WI38 (cell line): ENCODE results near the gene SPTB.

Source experiments
- H3K4me3 ChIP-seq: 2 replicates; pipeline ENCODE4 v1.5.1; 2011; ENCODE audit warnings: low read depth, mild to moderate bottlenecking, control low read depth, low read length
- TF ChIP-seq, protein P1 (sequence below): IDR thresholded peaks from 2 replicates; pipeline ENCODE4 v1.5.1; 2012; ENCODE audit warnings: low read depth, mild to moderate bottlenecking, control low read depth, low read length

SPTB gene

DNA sequence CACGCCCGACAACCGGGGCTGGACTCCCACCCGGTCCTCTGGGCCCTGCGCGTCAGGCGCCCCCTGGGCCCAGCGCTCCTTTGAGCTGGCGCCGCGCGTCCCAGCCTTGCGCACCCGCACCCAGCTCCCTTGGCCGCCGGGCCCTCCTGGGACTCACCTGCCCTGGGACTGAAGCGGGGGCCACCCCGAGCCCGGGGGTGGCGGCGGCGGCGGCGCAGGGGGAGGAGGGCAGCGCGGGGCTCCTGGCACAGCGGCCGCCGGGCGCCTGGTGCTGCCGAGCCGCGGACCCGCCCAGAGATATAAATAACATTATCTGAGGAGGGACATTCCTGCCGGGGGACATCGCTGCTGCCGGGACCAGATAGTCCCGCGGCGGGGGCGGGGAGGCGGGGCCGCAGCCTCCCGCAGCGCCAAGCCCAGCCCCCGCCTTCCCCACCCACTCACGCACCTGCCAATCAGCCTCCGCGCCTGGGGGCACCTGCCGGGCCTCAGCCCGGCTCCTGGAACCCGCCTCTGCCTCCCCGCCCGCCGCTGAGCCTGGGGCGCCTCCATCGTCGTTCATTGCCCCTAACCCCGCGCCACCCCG, at the start of gene SPTB:
SPTB (minus strand) TSS at position 273 of the 586 bp plus-strand sequence. CDS start 56,813 bp downstream, outside the sequence.
- H3K4me3 ChIP-seq: peak within 1 kb of the TSS; percentile 39
- TF ChIP-seq, protein P1, sequence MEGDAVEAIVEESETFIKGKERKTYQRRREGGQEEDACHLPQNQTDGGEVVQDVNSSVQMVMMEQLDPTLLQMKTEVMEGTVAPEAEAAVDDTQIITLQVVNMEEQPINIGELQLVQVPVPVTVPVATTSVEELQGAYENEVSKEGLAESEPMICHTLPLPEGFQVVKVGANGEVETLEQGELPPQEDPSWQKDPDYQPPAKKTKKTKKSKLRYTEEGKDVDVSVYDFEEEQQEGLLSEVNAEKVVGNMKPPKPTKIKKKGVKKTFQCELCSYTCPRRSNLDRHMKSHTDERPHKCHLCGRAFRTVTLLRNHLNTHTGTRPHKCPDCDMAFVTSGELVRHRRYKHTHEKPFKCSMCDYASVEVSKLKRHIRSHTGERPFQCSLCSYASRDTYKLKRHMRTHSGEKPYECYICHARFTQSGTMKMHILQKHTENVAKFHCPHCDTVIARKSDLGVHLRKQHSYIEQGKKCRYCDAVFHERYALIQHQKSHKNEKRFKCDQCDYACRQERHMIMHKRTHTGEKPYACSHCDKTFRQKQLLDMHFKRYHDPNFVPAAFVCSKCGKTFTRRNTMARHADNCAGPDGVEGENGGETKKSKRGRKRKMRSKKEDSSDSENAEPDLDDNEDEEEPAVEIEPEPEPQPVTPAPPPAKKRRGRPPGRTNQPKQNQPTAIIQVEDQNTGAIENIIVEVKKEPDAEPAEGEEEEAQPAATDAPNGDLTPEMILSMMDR: no peak

- H3K4me3 ChIP-seq: no peak overlapping the region
- TF ChIP-seq, protein P1: no peak
Measured at GRCh38 chr14:64929014-64929359, 49.3 kb upstream of the SPTB start.

DNA sequence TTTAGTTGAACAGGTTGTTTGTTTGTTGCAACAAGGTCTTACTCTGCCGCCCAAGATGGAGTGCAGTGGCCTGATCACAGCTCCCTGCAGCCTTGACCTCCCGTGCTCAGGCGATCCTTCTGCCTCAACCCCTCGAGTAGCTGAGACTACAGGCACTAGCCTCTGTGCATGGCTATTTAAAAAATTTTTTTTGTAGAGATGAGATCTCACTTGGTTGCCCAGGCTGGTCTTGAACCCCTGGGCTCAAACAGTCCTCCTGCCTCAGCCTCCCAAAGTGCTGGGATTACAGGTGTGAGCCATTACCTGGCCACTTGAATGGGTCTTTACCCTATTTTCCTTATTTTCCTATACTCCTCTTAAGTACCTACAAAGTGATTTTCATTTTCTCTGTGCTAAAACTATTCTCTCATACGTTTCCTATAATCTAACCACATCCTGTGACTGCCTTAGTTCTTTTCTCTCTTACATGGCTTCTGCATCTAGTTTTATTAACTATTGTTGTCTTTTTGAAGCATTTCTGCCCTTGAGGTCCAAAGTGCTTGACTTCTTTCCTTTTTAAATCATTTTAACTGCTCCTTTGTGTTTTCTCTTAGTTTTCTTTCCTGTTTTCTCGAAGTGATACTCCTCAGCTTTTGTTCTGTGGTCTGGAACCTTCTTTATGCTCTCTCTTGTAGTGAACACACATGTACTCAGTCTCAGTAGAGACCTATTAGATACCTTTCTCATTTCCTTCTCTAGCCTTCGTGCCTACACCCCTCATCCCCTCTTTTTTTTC, 48.7 kb upstream of the SPTB start:
- no peak overlapping the region for H3K4me3 ChIP-seq
- TF ChIP-seq, protein P1: no peak

DNA sequence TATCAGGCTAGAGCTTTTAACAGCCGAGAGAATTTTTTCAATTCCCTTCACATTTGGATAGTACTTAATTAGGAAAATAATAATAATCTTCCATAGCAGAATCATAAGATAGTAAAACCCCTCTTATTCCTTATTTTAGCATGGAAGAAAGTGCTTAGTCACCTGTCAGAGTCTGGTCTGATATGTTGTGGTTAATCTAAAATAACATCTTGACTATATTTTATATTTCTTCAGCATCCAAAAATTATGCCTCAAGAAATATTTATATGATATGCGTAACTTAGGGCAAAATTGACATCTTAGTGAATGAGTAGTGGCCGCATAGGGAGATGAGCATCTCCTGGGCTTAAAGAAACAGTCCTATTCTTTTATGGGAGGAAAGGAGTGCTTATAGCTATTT, 47.3 kb upstream of the SPTB start:
- TF ChIP-seq, protein P1: no peak

GRCh38 chr14:64926398-64926995, 46.8 kb upstream of the SPTB start:
- no peak overlapping the region for H3K4me3 ChIP-seq
- TF ChIP-seq, protein P1: no peak

More for the DNA sequence above, 47.3 kb upstream of the SPTB start:
- H3K4me3 ChIP-seq: no peak overlapping the region

DNA sequence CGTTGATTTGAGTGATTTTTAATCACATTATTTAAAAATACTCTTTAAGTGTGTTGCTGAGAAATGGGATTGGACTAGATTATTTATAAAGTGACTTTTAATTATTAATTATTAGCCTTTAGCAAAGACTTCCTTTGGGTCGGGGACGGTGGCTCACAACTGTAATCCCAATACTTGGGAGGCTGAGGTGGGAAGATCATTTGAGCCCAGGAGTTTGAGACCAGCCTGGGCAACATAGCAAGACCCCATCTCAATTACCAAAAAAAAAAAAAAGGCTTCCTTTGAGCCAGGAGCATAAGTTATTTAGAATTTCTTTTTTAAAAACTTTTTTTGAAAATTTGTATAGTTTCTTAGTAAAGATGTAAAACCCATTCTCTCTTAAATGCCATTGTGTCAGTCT, 43.3 kb upstream of the SPTB start:
- TF ChIP-seq, protein P1: no peak
- H3K4me3 ChIP-seq: no peak overlapping the region

DNA sequence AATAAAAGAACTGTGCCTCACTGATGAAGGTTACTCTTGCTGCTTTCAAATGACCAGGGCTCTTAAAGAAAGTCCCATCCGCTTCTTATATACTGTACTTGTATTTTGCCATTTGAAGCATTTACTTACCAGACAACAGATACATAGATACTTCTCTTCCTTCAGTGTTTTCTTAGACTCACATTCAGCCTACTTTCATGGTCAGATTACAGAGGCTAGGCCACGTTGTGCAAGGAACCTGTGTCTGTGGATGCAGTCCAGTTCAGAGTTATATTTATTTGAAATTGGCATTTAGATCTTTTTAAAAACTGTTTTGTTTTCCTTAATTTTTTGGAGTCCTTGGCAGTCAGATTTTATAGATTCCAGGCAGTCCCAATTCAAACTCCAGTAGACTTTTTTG, 40.8 kb upstream of the SPTB start:
- TF ChIP-seq, protein P1: no peak
- H3K4me3 ChIP-seq: no peak overlapping the region
